GM19099 (cell line): ENCODE measurements around the gene ARHGAP27.

Experiments used
- POLR2A ChIP-seq: IDR thresholded peaks from 3 replicates; pipeline ENCODE4 v1.6.1; 2011; ENCODE audit warnings: low read depth; ENCODE audit not compliant: insufficient read length; ENCODE audit errors: extremely low read depth

Gene ARHGAP27

DNA sequence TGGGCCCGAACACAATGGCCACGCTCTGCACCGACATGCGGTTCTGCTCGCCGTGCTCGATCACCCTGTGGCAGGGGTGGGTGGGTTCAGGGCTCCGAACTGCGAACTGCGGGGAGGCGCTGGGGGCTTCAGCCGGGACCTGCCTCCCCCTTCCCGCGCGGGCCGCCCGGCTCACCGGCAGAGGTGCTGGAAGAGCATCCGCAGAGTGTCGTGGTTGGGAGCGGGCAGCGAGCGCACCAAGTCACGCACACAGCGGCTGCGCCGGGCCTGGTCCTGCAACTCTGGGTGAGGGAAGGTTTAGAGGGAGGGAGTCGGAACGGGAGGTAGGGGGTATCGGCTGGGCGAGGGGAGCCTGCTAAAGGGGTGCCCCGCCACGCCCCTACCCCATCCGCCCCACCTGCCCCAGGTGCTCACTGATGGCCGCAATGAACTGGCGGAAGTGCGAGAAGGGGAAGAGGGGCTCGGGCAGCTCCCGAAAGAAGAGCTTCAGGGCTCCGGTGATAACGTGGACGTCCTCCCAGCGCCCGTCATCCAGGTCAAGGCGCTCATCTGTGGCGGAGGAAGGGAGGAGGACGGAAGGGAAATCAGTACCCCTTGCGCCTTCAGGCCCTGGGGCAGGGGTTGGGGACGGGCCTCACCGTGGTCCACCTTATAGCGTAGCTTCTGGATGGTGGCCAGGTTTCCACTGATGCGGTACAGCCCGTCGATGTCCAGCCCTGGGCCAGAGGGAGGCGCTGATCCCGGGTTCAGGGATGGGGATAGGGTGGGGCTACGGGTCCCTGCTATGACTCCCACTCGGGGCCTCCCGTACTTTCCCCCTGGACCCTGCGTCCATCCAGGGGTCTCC, 36.9 kb downstream of the ARHGAP27 start:
- no peak for TF ChIP-seq POLR2A

DNA sequence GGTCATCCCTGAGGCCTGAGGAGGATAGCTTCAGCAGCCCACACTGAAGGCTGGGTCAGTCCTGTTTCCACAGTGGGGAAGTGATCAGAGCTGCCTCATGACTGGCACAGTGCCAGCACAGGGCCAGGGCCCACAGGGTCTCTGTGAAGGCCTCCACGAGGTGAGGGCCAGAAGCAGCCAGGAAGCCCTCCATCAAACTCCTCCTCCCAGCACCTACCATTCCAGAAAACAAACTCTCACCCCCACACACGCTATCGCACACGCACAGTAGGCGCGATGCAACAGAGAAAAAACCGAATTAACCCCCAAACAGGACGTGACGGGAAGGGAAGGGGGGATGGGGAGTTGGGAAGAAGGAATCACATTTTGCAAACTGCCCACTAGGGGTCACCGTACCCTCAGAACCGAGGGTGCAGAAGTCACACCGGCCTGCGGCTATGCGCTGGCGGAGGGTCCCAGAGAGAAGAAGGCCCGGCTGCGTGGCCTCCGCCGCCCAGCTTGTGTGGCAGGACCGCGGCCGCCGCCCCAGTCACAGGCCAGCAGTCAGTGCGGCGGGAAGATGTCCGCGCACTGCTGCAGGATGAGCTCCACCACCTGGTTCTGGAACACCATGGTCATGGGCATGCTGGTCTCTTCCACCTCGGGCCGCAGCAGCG, 37.6 kb downstream of the ARHGAP27 start:
- TF ChIP-seq POLR2A, result no peak

DNA sequence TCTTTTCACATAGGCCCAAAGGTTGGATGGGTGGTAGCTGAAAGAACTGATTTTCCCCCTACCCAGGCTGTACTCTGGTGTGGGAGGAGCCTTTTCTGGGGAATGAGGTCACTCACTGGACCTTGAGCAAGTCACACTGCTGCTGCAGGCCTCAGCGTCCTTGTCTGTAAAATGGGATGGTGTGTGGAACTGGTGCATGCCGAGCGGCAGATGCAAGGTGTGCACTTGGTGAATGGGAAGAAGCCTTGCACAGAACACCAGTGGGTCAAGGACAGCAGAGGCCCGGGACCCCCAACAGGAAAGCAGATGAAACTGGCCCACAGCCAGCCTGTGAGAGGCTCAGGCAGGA, 38.1 kb downstream of the ARHGAP27 start:
- TF ChIP-seq POLR2A, result no peak

DNA sequence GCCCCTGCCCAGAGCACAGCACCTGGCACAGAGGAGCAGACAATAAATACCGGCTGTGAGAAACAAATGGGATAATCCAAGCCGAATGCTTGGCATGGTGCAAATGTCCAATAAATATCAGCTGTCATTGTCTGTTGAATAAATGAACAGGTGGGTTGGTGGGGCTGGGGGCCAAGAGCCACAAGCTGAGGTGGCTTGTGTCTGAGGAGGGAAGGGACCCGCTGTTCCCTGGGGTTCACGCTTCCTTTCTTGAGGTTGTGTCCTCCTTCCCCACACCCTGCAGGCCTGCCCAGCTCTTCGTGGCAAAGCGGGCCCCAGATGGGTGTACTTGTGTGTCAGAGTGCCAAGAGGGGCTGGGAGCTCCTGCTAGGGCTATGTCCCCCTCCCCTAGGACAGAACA, 38.6 kb downstream of the ARHGAP27 start:
- no peak for TF ChIP-seq POLR2A

DNA sequence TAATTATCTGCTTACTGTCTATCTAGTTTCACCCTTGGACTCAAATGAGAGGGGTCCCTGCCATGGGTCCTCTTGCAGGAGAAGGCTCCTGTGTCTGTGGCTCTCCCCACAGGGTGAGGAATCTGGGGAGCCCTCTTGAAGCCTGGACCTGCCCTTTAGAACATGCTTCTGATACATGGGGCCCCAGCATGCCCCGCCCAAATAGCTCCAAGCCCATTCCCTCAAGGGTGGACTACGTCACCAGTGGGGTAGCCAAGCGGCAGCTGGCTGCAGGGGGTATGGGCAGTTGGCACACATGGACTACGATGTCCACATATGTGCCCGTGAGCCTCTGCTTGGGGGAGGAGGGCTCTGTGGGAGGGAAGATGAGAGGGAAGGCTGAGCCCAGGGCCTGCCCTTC, 39.3 kb downstream of the ARHGAP27 start:
- no peak for TF ChIP-seq POLR2A

DNA sequence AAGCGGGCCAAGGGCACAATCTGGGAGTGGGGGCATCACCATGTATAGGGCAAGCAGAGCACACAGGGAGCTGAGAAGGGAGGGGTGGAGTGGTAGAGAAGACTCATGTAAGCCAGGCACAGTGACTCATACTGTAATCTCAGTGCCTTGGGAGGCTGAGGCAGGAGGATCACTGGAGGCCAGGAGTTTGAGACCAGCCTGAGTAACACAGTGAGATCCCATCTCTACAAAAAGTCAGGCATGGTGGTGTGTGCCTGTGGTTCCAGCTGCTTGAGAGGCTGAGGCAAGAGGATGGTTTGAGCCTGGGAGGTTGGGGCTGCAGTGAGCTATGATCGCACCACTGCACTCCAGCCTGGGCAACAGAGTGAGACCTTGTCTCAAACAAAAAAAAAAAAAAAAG, 40.8 kb downstream of the ARHGAP27 start:
- no peak for TF ChIP-seq POLR2A

DNA sequence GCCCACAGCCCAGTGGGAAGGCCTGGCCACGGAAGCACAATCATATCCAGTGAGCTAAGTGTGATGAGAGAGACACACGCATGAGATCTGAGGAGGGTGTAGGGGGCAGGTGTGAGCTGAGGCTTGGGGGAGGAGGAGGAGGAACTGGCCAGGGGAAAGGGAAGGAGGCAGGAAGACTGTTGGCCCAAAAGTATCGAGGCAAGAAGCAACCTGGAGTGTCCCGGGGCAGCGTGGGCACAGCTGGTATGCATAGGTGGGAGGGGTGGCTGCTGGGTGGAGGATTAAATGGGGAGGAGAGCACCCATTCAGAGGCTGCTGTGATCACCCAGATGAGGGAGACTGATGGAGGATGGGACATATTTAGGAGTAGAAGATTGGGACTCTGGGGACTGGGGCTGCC, 41.4 kb downstream of the ARHGAP27 start:
- no peak for TF ChIP-seq POLR2A

DNA sequence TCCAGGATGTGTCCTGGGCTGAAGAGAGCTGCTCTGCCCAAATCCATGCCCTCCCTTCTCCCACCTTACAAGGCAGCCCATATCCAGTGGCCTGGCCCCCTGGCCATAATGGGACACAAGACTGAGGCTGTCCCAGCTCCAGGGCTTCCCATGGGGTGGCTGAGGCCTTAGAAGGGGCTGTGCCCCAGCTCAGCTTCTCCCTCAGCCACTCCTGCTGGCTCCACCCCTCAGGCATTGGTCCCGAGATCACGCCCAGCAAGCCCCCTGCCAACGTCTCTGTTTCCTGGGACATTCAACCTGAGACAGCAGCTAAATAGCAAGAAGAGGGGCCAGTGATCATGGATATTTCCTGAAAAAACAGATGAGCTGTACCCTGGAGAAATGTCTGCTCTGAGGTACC, 43.3 kb downstream of the ARHGAP27 start:
- no peak for TF ChIP-seq POLR2A

DNA sequence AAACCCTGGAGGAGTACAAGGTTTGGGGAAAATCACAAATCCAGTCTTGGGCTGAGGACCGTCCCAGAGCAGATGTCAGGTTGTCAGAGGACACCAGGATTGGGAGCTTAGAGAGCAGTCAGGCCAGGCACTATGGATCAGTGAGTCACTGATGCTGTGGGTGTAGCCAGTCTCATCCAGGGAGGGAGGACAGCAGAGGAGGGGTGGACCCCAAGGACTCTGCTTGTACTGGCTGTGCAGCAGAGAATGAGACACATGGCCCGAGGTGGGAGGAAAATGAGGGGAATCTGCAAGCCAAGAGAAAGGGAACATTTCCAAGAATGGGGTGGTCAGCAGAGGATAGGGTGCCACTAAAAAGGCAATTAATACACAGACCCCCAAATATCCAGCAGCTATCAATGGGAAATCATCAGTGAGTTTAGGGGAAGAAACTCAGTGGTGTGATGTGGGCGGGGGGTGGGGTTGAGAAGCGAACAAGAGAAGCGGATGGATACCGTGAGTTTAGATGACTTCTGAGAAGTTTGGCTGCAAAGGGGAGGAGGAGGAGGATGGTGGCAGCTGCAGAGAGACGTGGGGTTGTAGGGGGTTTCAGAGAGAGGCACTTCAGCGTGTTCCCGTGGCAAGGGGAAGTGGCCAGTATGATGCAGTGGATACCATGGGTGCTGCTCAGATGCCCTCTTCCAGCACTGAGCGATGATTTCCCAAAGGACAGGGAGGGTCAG, 43.9 kb downstream of the ARHGAP27 start:
- TF ChIP-seq POLR2A, result no peak

DNA sequence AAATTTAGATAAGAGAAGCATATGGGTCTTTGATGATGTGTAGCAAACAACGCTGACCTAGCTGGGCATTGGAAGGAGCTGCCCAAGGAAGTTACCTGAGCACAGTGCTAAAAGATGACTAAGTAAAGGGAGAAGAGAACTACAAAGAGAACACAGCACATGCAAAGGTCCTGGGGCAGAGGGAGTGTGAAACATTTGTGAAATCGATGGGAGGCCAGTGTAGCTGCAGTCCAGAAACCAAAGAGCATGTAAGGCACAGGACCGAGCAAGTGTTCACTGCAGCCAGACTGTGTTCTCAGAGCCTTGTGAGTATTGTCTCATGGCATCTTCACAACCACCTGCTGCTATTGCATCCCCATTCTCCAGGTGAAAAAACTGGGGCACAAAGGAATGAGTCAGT, 44.9 kb downstream of the ARHGAP27 start:
- no peak for TF ChIP-seq POLR2A

DNA sequence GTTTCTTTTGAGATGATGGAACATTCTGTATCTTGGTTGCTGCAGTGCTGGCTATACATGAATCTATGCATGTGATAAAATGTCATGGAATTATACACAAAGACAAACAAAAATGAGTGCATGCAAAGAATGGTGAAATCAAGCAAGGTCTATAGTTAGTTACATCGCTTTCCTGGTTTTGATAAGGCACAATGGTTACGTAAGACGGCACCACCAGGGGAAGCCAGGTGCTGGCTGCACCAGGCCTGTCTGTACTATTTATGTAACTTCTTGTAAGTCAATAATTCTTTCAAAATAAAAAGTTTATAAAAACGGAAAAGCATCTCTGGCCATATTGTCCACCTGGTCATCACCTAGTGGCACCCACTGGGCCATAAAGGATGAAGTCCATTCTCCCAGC, 46.5 kb downstream of the ARHGAP27 start:
- TF ChIP-seq POLR2A, result no peak

DNA sequence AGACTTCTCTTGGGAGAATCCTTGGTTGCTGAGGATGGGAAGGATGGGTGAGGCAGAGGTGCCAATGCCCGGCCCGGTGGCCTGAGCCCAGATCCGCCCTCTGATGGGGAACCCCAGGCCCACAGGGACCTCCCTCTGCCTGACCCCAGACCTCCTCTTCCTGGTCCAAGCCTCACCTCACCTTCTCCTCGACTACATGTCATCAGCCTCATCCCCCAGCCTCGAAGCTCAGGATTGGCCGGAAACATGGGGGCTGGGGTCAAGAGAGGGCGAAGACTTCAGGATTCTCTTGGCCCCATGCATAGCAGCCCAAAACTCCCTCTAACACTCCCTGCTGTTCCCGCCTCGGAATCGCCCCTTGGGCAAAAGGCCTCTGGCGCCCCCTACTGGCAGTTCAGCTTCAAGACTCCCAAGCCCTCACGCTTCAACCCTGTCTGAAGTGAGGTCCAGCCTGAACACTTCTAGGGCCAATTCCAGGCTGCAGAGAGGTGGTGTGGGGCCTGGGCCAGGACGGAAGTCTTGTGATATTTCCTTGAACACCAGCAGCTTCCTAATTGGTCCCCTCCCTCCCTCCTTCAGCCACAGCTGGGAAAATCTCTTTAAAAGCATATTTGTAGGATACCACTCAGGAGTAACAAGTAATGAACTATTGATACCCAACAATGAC, 47.2 kb downstream of the ARHGAP27 start:
- no peak for TF ChIP-seq POLR2A

DNA sequence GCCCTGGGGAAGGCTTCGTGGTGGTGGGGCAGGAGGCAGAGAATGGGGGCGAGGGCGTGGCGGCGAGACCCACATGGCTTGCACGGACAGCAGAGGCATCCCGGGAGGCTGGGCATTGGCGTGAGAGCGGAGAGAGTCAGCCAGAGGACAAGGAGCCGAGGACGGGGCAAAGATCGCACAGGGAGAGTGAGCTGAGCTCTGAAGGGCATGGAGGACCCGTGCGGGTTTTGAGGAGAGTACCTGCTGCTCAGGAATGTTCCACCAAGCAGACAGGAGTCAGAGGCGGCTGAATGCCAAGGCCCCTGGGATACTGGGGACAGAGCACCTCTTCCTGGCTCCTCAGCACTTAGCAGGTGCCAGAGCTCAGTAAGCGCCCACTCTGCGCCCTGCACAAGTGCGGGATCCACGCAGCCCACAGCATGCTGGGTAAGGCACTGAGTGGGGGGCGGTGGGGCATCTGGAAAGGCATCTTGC, 47.8 kb downstream of the ARHGAP27 start:
- no peak for TF ChIP-seq POLR2A

DNA sequence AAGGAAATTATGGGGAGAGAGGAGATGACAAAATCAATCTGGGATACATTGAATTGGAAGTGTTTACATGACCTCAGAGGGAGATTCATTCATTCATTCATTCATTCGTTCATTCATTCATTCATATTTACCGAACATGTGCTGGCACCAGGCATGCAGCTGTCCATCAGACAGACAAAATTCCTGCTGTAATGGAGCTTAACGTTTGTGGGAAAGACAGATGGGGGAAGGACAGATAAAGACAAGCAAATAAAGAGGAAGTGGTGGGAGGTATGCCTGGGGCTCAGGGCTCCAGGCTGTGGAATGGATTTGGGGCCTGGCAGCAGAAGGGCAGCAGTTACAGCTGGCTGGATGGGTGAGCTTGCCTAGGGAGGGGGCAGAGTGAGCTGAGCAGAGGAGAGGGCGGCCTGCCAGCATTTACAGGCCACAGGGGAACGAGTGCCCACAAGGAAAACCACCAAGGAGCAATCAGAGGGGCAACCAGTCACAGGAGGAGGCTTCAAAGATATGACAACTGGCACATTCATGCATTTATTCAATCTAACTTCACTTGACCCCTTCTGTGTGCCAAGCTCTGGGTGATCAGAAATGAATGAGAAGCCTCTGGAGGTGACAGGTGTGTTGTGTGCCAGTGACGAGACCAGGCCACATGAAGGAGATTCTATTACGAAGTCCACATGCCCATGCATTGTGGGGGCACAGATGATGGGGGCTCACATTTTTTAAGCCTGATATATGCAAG, 48.5 kb downstream of the ARHGAP27 start:
- no peak for TF ChIP-seq POLR2A
